AG09319 (cell line): Measurements from ENCODE around the gene SLC25A20.
A peak's percentile ranks its signal among the peaks of the same experiment; 100 is the strongest.

ENCODE experiments used
- DNase-seq: peaks from one replicate; pipeline ENCODE4 v3.0.0-alpha.2; 2010; ENCODE audit warnings: low read depth; ENCODE audit errors: extremely low read depth
- CTCF ChIP-seq: IDR thresholded peaks from 2 replicates; pipeline ENCODE4 v1.5.1; 2011; ENCODE audit warnings: low read depth, mild to moderate bottlenecking, inconsistent platforms, low read length, moderate library complexity

SLC25A20 gene

GRCh38 chr3:48856469-48856868 lies 42.2 kb downstream of the SLC25A20 start:
- TF ChIP-seq CTCF: no peak
- DNase-seq: no peak

- TF ChIP-seq CTCF: no peak
- no peak for DNase-seq
Measured at GRCh38 chr3:48855681-48856447, 42.8 kb downstream of the SLC25A20 start.

GRCh38 chr3:48852151-48852550 lies 46.5 kb downstream of the SLC25A20 start:
- DNase-seq: no peak

GRCh38 chr3:48851407-48851806 lies 47.3 kb downstream of the SLC25A20 start:
- DNase-seq: no peak
- TF ChIP-seq CTCF: no peak

More at GRCh38 chr3:48852151-48852550, 46.5 kb downstream of the SLC25A20 start:
- TF ChIP-seq CTCF: no peak

- TF ChIP-seq CTCF: no peak
- DNase-seq: no peak
Measured at GRCh38 chr3:48848816-48849515, 49.7 kb downstream of the SLC25A20 start.

- TF ChIP-seq CTCF: no peak
- peak; percentile 63 for DNase-seq
Measured at GRCh38 chr3:48847504-48848423, 50.9 kb downstream of the SLC25A20 start, which contains the start of gene PRKAR2A. PRKAR2A (minus strand) TSS chr3:48847874; CDS start chr3:48847596, 278 bp downstream.
